Lower leg skin (tissue), 3 donors: ENCODE measurements around the gene SLAIN2.

Source experiments
- POLR2A ChIP-seq, 2 donors: fragments of 450-650 bp; IDR thresholded peaks; one replicate each; pipeline ENCODE4 v1.6.1; 2016 to 2017; ENCODE audit warnings: antibody characterized with exemption in 2 of 2, mild to moderate bottlenecking in 1 of 2, moderate library complexity in 1 of 2
- TF ChIP-seq, protein P1 (sequence below), 3 donors: fragments of 450-650 bp; IDR thresholded peaks; one replicate each; pipeline ENCODE4 v1.5.1; 2016; ENCODE audit warnings: antibody characterized with exemption in 3 of 3, mild to moderate bottlenecking in 3 of 3, moderate library complexity in 2 of 3

DNA sequence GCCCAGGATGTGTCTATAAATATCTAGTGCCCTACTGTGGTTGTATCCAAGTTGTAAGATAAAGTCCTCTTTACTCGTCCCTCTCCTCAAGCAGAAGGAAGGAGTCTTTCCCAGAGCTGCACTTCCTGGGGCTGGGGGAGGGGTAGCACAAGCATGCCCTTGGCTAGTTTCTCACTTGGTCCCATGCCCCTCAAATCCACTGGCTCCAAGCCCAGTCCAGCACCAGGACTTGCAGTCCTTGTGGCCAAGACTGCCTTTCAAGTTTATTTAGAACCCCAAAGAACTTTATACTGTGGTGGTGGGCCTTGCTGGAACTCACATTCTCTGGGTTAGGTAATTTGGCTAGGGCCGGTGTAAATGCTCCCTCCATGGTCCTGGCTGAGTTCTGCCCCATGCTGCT lies 98.7 kb downstream of the SLAIN2 start:
- TF ChIP-seq, protein P1, sequence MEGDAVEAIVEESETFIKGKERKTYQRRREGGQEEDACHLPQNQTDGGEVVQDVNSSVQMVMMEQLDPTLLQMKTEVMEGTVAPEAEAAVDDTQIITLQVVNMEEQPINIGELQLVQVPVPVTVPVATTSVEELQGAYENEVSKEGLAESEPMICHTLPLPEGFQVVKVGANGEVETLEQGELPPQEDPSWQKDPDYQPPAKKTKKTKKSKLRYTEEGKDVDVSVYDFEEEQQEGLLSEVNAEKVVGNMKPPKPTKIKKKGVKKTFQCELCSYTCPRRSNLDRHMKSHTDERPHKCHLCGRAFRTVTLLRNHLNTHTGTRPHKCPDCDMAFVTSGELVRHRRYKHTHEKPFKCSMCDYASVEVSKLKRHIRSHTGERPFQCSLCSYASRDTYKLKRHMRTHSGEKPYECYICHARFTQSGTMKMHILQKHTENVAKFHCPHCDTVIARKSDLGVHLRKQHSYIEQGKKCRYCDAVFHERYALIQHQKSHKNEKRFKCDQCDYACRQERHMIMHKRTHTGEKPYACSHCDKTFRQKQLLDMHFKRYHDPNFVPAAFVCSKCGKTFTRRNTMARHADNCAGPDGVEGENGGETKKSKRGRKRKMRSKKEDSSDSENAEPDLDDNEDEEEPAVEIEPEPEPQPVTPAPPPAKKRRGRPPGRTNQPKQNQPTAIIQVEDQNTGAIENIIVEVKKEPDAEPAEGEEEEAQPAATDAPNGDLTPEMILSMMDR (IDR thresholded peaks at IDR 0.05): no peak
- no peak for TF ChIP-seq POLR2A (IDR thresholded peaks at IDR 0.05)
